ENCODE data around the gene NR2F2.

- TF ChIP-seq CTCF (CRISPR knock-in tag; IDR thresholded peaks at IDR 0.05), result no peak
- no peak for TF ChIP-seq KAT2B (IDR thresholded peaks at IDR 0.05; ENCODE audit: borderline replicate concordance, low read depth, low read length)
These were observed 2.2 kb downstream of the NR2F2 start for GRCh38 chr15:96332637-96333121.
